ENCODE results near the gene COP1. TPM values are rescaled to one million over a fixed set of nuclear protein-coding genes. Genes with fewer than 3 reads are reported as not detected.

Gene COP1
- total and polyA plus RNA-seq, 10 of the 15 experiments (the other 5 are each of a cell fraction or from before 2014, with no cell fraction given) = 17.7 to 49.9 (median 38.7) TPM

- Histone ChIP-seq H3K27ac (ENCODE audit: control insufficient read depth, insufficient read depth) (peak overlapping the region; percentile 18; the same call in 1 of the 2 replicates), H3K79me2 (ENCODE audit: control insufficient read depth, insufficient read depth, low read length) (peaks cover 80% of the 10 kb centered on the region), H3K4me3 (peak overlapping the region; percentile 69), H3K9me3 (replicated peaks; ENCODE audit: control insufficient read depth, insufficient read depth, low read length) (no peaks in the 10 kb centered on the region), H3K36me3 (ENCODE audit: control insufficient read depth in 2 of 2, insufficient read depth in 2 of 2, low read length in 1 of 2) (no peaks in the 10 kb centered on the region), H4K20me1 (ENCODE audit: control insufficient read depth, insufficient read depth) (no peaks in the 10 kb centered on the region; the same call in 1 of the 2 replicates), H2AFZ (ENCODE audit: control insufficient read depth, low read depth, low read length) (no peak overlapping the region), H3K27me3 (replicated peaks in 1 of 2; ENCODE audit: control insufficient read depth in 2 of 2, insufficient read depth in 2 of 2, low read length in 1 of 2) (no peaks in the 10 kb centered on the region), H3K4me1 (ENCODE audit: control insufficient read depth, insufficient read depth, low read length) (peaks cover 5% of the 10 kb centered on the region; the same call in 1 of the 2 replicates), H3K4me2 (ENCODE audit: control insufficient read depth, insufficient read depth) (peak overlapping the region; percentile 89), H3K9ac (ENCODE audit: control insufficient read depth, insufficient read depth, low read length) (no peak overlapping the region)
- ChIA-PET CTCF (interaction anchor here (1.5 kb wide), 1 partner anchor 84 kb away, joined by 4 read pairs; no protein-coding TSS in a partner anchor), POLR2A (no interaction called here), RAD21 (ENCODE audit: unreplicated experiment) (interaction anchor here (1.1 kb wide), 1 partner anchor 17 kb away, joined by 3 read pairs; no protein-coding TSS in a partner anchor), SMC1A (ENCODE audit: uncharacterized antibody, unreplicated experiment) (interaction anchor here (2.7 kb wide), 1 partner anchor 10 kb away, joined by 16 read pairs; no protein-coding TSS in a partner anchor)
- in situ Hi-C loops (cut with MboI) (no loop called here), intact Hi-C loops (cut with micrococcal nuclease; ENCODE audit: unreplicated experiment) (no loop called here)
- no peak for ATAC-seq
- DNase-seq (ENCODE audit: low read depth, low spot score) = no peak
- FAIRE-seq = no peak
- WGBS (ENCODE audit: insufficient coverage, insufficient replicate concordance, low lambda C conversion rate, missing lambda C conversion rate) = 4% methylated on average over 4 of the region's 4 CpGs
- TF ChIP-seq ZNF217 (IDR thresholded peaks at IDR 0.05) (peak; percentile 43; the same call in 1 of the 2 replicates), MTA2 (IDR thresholded peaks at IDR 0.05; ENCODE audit: low read depth) (peak; percentile 31; the same call in 1 of the 2 replicates), SPI1 (IDR thresholded peaks at IDR 0.05; ENCODE audit: borderline replicate concordance, insufficient read depth, low read depth, low read length) (peak; percentile 18; the same call in 1 of the 2 replicates), BCLAF1 (IDR thresholded peaks at IDR 0.05) (no peak), KAT2A (conservative IDR thresholded peaks at IDR 0.05; ENCODE audit: control insufficient read depth, low read depth, low read length) (no peak)
- no TSS peak for BruUV-seq (replicated peaks)
Observed at GRCh38 chr1:176203735-176204134, 3.4 kb downstream of the COP1 start.
